Activated CD4-positive, alpha-beta T cell treated with anti-CD3 and anti-CD28 coated beads, Interleukin-2, Interleukin-4, amounts not matched to agents 100 ng/mL and 50 ng/mL, durations not matched to agents 16 hours and 8 hours (primary cell): ENCODE measurements around the gene CCDC15.

ENCODE experiments used
- DNase-seq: peaks from one replicate; pipeline ENCODE4 v3.0.0-alpha.2; 2020; ENCODE audit warnings: low spot score

Gene CCDC15

GRCh38 chr11:125069008-125069407 lies 115.0 kb downstream of the CCDC15 start:
- no peak for DNase-seq

- no peak for DNase-seq
These were observed 115.8 kb downstream of the CCDC15 start for GRCh38 chr11:125069796-125070195.

GRCh38 chr11:125070699-125071254 lies 116.8 kb downstream of the CCDC15 start:
- peak; percentile 13 for DNase-seq

- DNase-seq = no peak
These were observed 117.4 kb downstream of the CCDC15 start for GRCh38 chr11:125071435-125071834.

GRCh38 chr11:125071846-125072217 lies 117.8 kb downstream of the CCDC15 start:
- no peak for DNase-seq

- no peak for DNase-seq
These were observed 118.4 kb downstream of the CCDC15 start for GRCh38 chr11:125072218-125072960.

- no peak for DNase-seq
These were observed 119.1 kb downstream of the CCDC15 start for GRCh38 chr11:125072961-125073590.

- no peak for DNase-seq
These were observed 119.8 kb downstream of the CCDC15 start for GRCh38 chr11:125073616-125074483.

- no peak for DNase-seq
These were observed 120.7 kb downstream of the CCDC15 start for GRCh38 chr11:125074511-125075241.

- no peak for DNase-seq
These were observed 121.2 kb downstream of the CCDC15 start for GRCh38 chr11:125075242-125075625.

GRCh38 chr11:125075900-125076317 lies 121.9 kb downstream of the CCDC15 start:
- no peak for DNase-seq

GRCh38 chr11:125076378-125076945 lies 122.5 kb downstream of the CCDC15 start:
- DNase-seq = no peak

GRCh38 chr11:125078016-125078415 lies 124.0 kb downstream of the CCDC15 start:
- no peak for DNase-seq

GRCh38 chr11:125078516-125079140 lies 124.6 kb downstream of the CCDC15 start:
- no peak for DNase-seq

GRCh38 chr11:125079151-125079877 lies 125.3 kb downstream of the CCDC15 start:
- no peak for DNase-seq

GRCh38 chr11:125079878-125080530 lies 126.0 kb downstream of the CCDC15 start:
- no peak for DNase-seq

- no peak for DNase-seq
These were observed 126.5 kb downstream of the CCDC15 start for GRCh38 chr11:125080531-125080911.

GRCh38 chr11:125081098-125081798 lies 127.2 kb downstream of the CCDC15 start:
- DNase-seq = no peak

- DNase-seq = no peak
These were observed 128.0 kb downstream of the CCDC15 start for GRCh38 chr11:125082040-125082439.
